Progenitor cell of endocrine pancreas (in vitro differentiated cells): ENCODE data around the gene MMP2. TPM values are rescaled to one million over a fixed set of nuclear protein-coding genes. Genes with fewer than 3 reads are reported as not detected.

Experiments
- DNase-seq: peaks from one replicate; pipeline ENCODE4 v3.0.0; 2021; ENCODE audit warnings: low spot score; ENCODE audit not compliant: unreplicated experiment
- H3K27ac Mint-ChIP-seq: 2 replicates; pipeline ENCODE4 v1.8.0; 2021; ENCODE audit warnings: mild to moderate bottlenecking, moderate library complexity, mixed read lengths
- H3K27me3 Mint-ChIP-seq: 2 replicates; pipeline ENCODE4 v1.8.0; 2021; ENCODE audit warnings: mixed read lengths
- H3K36me3 Mint-ChIP-seq: 2 replicates; pipeline ENCODE4 v1.8.0; 2022; ENCODE audit warnings: mixed read lengths; ENCODE audit not compliant: insufficient read depth
- H3K4me1 Mint-ChIP-seq: 2 replicates; pipeline ENCODE4 v1.8.0; 2021; ENCODE audit warnings: low read depth, mixed read lengths
- H3K4me3 Mint-ChIP-seq: 2 replicates; pipeline ENCODE4 v1.8.0; 2021; ENCODE audit warnings: low read depth, mild to moderate bottlenecking, moderate library complexity, mixed read lengths
- H3K9me3 Mint-ChIP-seq: 2 replicates; pipeline ENCODE4 v1.8.0; 2021; ENCODE audit warnings: low read depth, mixed read lengths
- total RNA-seq: library from RNA; stranded (reverse); gene quantifications from 2 replicates; pipeline ENCODE4 v1.2.1, GENCODE V29; 2021
- TF ChIP-seq, protein P1 (sequence below): fragments of 200-600 bp; sonication (generic); IDR thresholded peaks from one replicate; pipeline ENCODE4 v1.5.0; 2021; ENCODE audit warnings: antibody characterized with exemption, mild to moderate bottlenecking; ENCODE audit not compliant: unreplicated experiment

The MMP2 gene
- total RNA-seq, 1 donor from 2014 or later = 8.4 TPM

DNA sequence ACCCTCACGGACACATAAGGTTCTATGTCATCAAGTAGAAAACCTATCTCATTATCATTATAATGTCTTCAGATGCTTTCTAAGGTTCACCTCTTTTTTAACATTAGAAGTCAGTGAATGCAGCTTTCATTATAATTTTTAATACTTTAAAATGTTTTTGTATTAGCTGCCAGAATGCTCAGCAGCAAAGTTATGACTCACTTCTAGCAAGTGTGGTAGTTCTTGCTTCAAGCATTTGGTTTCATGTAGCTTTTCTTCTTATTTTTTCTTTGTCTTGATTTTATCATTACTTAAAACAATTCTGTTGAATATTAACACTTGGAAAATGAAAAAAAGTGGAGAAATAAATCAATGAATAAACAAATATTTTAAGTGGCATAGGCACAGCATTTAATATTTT lies 53.2 kb downstream of the MMP2 start:
- no peaks in the 10 kb centered on the region for H3K9me3 Mint-ChIP-seq
- H3K4me3 Mint-ChIP-seq = no peak overlapping the region
- no peaks in the 10 kb centered on the region for H3K36me3 Mint-ChIP-seq
- no peak for DNase-seq
- no peak overlapping the region for H3K27ac Mint-ChIP-seq
- H3K27me3 Mint-ChIP-seq = no peaks in the 10 kb centered on the region
- peaks cover 2% of the 10 kb centered on the region for H3K4me1 Mint-ChIP-seq
- TF ChIP-seq, protein P1, sequence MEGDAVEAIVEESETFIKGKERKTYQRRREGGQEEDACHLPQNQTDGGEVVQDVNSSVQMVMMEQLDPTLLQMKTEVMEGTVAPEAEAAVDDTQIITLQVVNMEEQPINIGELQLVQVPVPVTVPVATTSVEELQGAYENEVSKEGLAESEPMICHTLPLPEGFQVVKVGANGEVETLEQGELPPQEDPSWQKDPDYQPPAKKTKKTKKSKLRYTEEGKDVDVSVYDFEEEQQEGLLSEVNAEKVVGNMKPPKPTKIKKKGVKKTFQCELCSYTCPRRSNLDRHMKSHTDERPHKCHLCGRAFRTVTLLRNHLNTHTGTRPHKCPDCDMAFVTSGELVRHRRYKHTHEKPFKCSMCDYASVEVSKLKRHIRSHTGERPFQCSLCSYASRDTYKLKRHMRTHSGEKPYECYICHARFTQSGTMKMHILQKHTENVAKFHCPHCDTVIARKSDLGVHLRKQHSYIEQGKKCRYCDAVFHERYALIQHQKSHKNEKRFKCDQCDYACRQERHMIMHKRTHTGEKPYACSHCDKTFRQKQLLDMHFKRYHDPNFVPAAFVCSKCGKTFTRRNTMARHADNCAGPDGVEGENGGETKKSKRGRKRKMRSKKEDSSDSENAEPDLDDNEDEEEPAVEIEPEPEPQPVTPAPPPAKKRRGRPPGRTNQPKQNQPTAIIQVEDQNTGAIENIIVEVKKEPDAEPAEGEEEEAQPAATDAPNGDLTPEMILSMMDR = no peak

DNA sequence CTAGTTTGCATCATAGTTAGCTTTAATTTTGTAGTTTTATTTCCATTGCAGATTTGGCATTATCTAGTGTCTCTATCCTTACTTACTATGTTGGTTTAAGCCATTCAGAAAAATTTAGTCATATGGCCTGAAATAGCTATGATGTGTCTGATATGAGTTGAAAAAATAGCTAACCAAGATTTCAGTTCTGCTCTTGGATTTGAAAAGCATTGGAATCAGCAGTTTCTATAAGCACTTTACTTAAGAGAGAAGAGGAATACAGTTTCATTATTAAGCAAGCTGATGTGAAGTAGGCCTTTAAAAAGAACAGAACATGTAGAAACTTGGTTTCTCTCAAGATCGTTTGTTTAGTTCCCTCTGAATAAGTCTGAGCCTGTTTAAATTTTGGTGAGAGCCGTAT lies 55.8 kb downstream of the MMP2 start:
- no peaks in the 10 kb centered on the region for H3K36me3 Mint-ChIP-seq
- H3K9me3 Mint-ChIP-seq = no peaks in the 10 kb centered on the region
- H3K27me3 Mint-ChIP-seq = no peaks in the 10 kb centered on the region
- H3K4me1 Mint-ChIP-seq = peaks cover 2% of the 10 kb centered on the region
- TF ChIP-seq, protein P1 = no peak
- no peak for DNase-seq
- H3K27ac Mint-ChIP-seq = no peak overlapping the region
- H3K4me3 Mint-ChIP-seq = no peak overlapping the region

DNA sequence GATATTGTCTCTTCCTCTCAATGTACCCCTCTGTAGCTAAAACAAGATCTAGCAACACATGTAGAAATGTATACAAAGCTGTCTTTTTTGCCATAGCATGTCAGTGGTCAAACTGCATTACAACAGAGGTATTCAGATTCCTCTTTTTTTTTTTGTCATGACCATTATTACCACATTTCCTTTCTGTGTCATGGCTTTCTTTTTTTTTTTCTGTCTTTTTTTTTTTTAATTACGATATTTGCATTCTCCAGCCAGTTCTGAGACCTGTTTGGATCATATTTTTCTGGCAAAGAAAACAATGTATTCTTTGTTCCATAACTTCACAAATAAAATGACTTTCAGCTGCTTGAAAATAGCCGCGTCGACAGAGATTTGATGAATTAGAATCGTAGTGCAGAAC lies 60.1 kb downstream of the MMP2 start:
- H3K27me3 Mint-ChIP-seq = no peaks in the 10 kb centered on the region
- DNase-seq = no peak
- H3K27ac Mint-ChIP-seq = no peak overlapping the region
- no peaks in the 10 kb centered on the region for H3K4me1 Mint-ChIP-seq
- TF ChIP-seq, protein P1 = no peak
- no peaks in the 10 kb centered on the region for H3K36me3 Mint-ChIP-seq
- no peak overlapping the region for H3K4me3 Mint-ChIP-seq
- no peaks in the 10 kb centered on the region for H3K9me3 Mint-ChIP-seq

DNA sequence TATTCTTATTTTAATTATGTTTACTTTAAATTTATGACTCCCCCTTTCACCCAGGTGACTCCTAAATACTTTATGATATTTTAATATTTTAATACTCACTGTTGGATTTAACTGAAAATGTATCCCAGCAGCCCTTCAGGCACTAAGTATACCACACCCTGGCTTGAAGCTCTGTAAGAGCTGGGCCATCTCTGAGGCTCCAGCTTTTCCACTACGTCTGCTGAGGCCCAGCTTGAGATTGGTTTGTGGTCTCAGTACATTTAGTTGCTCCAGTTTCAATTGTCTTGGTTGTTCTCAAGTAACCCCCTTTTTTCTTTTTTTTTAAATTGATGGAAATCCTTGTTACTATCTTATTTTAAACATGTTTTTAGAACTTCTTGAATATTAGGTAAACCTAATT lies 60.5 kb downstream of the MMP2 start:
- no peaks in the 10 kb centered on the region for H3K4me1 Mint-ChIP-seq
- H3K27ac Mint-ChIP-seq = no peak overlapping the region
- H3K4me3 Mint-ChIP-seq = no peak overlapping the region
- TF ChIP-seq, protein P1 = no peak
- H3K9me3 Mint-ChIP-seq = no peaks in the 10 kb centered on the region
- no peak for DNase-seq
- no peaks in the 10 kb centered on the region for H3K36me3 Mint-ChIP-seq
- no peaks in the 10 kb centered on the region for H3K27me3 Mint-ChIP-seq

DNA sequence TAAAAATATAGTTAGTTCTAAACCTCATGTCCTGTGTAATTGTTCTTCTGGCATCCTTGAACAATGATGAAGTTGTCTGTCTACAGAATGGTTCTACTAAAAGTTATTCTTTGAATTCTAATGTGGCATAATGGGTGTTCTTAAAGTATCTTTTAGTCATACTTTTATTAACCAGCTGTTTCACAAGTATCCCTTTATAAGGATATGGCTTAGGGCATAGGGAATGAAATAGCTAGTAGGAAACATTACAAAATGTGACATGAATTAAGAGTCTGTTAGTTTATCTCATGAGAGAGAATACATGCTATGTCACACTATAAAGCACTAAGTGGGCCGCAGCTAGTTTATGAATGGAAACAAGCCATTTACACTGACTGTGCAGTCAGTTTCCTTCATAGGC lies 61.2 kb downstream of the MMP2 start:
- DNase-seq = no peak
- TF ChIP-seq, protein P1 = no peak
- H3K9me3 Mint-ChIP-seq = no peaks in the 10 kb centered on the region
- H3K36me3 Mint-ChIP-seq = no peaks in the 10 kb centered on the region
- H3K4me1 Mint-ChIP-seq = no peaks in the 10 kb centered on the region
- H3K27me3 Mint-ChIP-seq = no peaks in the 10 kb centered on the region
- no peak overlapping the region for H3K27ac Mint-ChIP-seq
- H3K4me3 Mint-ChIP-seq = no peak overlapping the region
